SK-N-MC (cell line): Measurements from ENCODE around the gene MAP9.

Source experiments
- EZH2 ChIP-seq: fragments of 200-600 bp; sonication (generic); IDR thresholded peaks from one replicate; pipeline ENCODE4 v1.6.1; 2017; ENCODE audit warnings: antibody characterized with exemption
- POLR2AphosphoS5 ChIP-seq: IDR thresholded peaks from 2 replicates; pipeline ENCODE4 v1.6.1; 2012; ENCODE audit warnings: mild to moderate bottlenecking, low read depth, low read length, borderline replicate concordance

- TF ChIP-seq POLR2AphosphoS5 (no peak), EZH2 (no peak)
These were observed at the start of gene MAP9 for GRCh38 chr4:155376387-155377268.
